ENCODE results near the gene ACOT12. TPM values are rescaled to one million over a fixed set of nuclear protein-coding genes. Genes with fewer than 3 reads are reported as not detected.

Gene ACOT12
- 0.23 TPM in 1 of 5 replicates, not detected in the others for total RNA-seq (2022; extraction: Qiagen RNA extraction)

DNA sequence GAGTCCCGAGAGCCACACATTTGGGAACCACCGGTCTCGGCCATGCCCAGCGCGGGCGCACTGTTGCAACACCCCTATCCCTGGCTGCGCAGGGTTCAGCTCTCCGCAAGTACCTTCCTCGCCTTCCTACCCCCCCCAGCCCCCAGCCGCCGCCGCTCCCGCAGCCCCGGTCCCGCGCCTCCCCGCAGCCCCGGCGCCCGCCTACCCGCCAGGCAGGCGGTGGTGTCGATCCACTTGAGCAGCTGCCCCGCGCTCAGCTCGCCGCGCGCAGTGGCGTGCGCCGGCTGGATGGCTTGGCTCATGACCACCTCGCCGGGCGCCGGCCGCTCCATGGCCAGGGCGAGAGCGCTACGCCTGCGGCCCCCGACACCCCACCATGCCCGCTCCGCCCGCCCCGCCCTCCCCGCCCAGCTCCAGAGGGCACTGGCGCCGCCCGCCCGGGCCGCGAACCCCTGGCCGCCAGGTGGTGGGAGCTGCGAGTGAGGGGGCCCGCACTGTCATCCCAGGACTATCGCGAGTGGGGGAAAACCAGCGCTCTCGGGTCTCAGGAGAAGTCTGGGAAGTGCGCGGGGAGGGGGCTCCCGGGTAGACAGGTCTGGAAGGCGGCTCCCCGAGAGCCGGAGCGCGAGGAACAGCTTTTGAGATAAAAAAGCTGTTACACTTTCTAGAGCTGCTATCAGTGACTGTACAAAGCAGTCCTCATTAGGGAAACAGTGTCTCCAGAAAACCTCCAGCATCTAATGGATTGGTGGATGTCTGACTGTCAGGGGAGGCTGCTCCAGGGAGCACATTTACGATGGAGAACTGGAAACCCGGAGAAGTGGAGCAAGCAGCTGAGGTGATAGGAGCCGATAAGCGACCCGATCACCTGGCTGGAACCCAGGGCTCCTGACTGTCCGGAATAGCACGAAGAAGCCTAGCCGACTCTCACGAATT, at the start of gene ACOT12:
Gene ACOT12, minus strand, starts transcription at position 352 of the 936 bp plus-strand sequence. Its CDS starts 20 bp downstream, at position 332.

DNA sequence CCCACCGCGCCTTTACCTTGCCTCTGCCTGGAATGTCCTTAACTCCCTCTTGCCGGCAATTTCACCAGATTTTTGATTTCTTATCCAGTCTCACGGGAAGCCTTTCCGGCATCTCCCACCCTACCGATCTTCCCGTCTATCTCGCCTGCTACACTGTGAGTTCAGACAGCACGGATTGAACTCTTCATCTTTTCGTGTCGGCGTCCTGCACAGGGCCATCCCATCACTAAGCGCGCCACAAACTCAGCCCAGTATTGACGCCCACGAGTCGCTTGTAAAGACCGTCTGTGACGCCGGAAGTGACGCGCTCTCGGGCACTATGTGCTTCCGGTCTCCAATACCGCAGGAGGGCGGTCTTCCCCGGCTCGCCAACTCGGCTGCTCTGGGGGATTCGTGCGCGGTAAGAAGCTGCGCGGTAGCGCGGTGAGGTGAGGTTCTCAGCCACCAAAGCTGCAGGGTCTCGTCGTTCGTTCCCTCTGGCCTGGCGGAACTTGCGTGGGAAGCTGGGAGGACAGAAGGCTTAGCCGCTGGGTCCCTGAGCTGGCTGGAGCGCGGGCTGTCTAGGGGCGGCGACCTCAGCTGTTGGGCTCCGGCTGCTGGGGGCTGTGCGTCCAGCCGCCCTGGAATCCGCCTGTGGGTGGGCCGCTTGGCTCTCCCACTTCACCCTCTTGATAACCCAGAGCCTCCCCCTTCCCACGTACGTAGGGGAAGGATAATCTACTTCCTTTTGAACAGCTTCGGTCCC, 92.5 kb downstream of the ACOT12 start, which contains the start of gene ZCCHC9:
Gene ZCCHC9, plus strand, starts transcription at position 317 of the 745 bp plus-strand sequence. CDS start 3,171 bp downstream, outside the sequence.

Other genes with a start within 250 kb of the ACOT12 start
- gene CKMT2, start 160.8 kb downstream of the ACOT12 start, total RNA-seq (2022; extraction: Qiagen RNA extraction) = not detected in 5 replicates
- 24.7 to 28.1 TPM (median 26.3 TPM) in 5 replicates for gene ZCCHC9, start 92.5 kb downstream of the ACOT12 start, total RNA-seq (2022; extraction: Qiagen RNA extraction)